ENCODE data around the gene TMEM117.

The TMEM117 gene

GRCh38 chr12:43976027-43976426 is 140.1 kb downstream of the TMEM117 start:
- no peak overlapping the region for H3K4me3 ChIP-seq (ENCODE audit: low read depth, low read length)

GRCh38 chr12:43978556-43978955 is 142.7 kb downstream of the TMEM117 start:
- no peak for DNase-seq (ENCODE audit: low read depth)
- no peak for TF ChIP-seq CTCF (conservative IDR thresholded peaks at IDR 0.05; ENCODE audit: low read depth, low read length)
- H3K4me3 ChIP-seq (ENCODE audit: low read depth, low read length), result no peak overlapping the region

More at GRCh38 chr12:43976027-43976426, 140.1 kb downstream of the TMEM117 start:
- TF ChIP-seq CTCF (conservative IDR thresholded peaks at IDR 0.05; ENCODE audit: low read depth, low read length), result no peak
- no peak for DNase-seq (ENCODE audit: low read depth)

GRCh38 chr12:43979450-43979849 is 143.6 kb downstream of the TMEM117 start:
- H3K4me3 ChIP-seq (ENCODE audit: low read depth, low read length), result no peak overlapping the region
- no peak for DNase-seq (ENCODE audit: low read depth)
- no peak for TF ChIP-seq CTCF (conservative IDR thresholded peaks at IDR 0.05; ENCODE audit: low read depth, low read length)

DNA sequence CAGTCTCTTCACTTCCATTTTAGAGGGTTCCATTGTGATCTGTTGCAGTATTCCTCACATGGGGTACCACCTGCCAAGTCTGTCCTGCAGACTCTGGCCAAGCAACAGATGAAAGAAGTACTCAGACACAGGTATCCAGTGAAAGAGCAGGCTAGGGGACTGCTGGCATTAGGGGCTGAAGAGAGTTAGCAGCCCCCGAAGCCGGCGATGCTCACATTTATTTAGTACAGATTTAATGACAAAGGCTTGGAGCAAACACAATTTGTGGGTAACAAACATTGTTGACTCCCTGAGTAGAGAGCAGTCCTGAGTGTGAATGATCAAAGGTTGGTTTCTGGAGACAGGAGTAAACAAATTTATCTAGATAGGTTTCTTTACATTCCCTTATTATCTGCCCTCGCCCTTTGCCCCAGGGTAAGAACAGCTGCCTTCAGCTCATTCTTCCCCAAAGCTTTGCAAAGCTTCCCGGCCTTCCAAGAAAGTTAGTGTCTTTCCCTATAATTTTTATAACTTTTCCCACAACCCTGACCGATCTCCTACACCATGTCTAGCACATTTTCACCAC is 144.8 kb downstream of the TMEM117 start:
- no peak for DNase-seq (ENCODE audit: low read depth)
- no peak for TF ChIP-seq CTCF (conservative IDR thresholded peaks at IDR 0.05; ENCODE audit: low read depth, low read length)
- H3K4me3 ChIP-seq (ENCODE audit: low read depth, low read length), result no peak overlapping the region

GRCh38 chr12:43981726-43982125 is 145.8 kb downstream of the TMEM117 start:
- H3K4me3 ChIP-seq (ENCODE audit: low read depth, low read length), result no peak overlapping the region
- no peak for TF ChIP-seq CTCF (conservative IDR thresholded peaks at IDR 0.05; ENCODE audit: low read depth, low read length)
- DNase-seq (ENCODE audit: low read depth), result no peak

- H3K4me3 ChIP-seq (ENCODE audit: low read depth, low read length), result no peak overlapping the region
- DNase-seq (ENCODE audit: low read depth), result peak; percentile 3
- no peak for TF ChIP-seq CTCF (conservative IDR thresholded peaks at IDR 0.05; ENCODE audit: low read depth, low read length)
These were observed 146.7 kb downstream of the TMEM117 start for GRCh38 chr12:43982544-43982943.

DNA sequence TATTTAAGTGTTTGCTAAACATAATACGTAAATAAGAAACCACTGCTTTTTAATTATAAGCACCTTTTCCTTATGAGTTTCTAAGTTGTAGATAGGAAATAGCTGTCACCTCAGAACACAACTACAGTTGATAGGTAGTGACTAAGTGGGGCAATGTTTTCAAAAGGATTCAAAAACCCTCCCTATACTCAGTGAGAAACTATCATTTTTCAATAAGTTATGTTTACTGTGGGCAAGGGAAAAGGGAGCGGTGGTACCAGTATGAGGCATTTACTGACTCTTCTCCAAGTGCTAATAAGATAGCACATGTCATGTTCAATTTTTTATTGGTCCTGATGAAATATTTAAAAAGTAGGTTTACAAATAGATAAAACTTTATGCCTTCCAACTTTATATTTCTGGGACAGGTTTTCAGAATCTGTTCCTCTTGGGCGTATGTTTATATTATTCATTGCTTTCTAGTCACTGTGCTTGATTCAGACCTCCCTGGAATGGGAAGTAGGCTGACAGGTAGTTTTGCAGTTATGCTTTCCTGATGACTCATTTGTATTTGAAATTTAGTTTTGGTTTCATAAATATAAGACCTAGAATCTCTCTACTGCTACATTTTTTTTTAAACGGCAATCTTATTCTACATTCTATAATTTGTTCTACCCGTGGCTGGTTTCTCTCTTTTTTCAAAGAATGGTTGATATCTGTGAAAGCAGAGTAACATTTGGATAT is 153.1 kb downstream of the TMEM117 start:
- no peak for TF ChIP-seq CTCF (conservative IDR thresholded peaks at IDR 0.05; ENCODE audit: low read depth, low read length)
- DNase-seq (ENCODE audit: low read depth), result peak; percentile 13
- H3K4me3 ChIP-seq (ENCODE audit: low read depth, low read length), result no peak overlapping the region
